Panc1 (cell line): ENCODE data around the gene NPHP4. TPM values are rescaled to one million over a fixed set of nuclear protein-coding genes. Genes with fewer than 3 reads are reported as not detected.
"Not testable (repeated sequence)": the region's sequence is repeated elsewhere in the genome, so short reads cannot be mapped to it uniquely, and the experiment has no call there.

Experiments used
- ATAC-seq: fragments of 200-7000 bp; cut with Tn5 transposase; 2 replicates; pipeline ENCODE4 v1.9.1; 2020; ENCODE audit warnings: mild to moderate bottlenecking, moderate library complexity
- BruUV-seq: library from RNA; stranded (reverse); fragments of 400-500 nt; replicated peaks from 2 replicates; lab custom pipeline; 2021; lab: Mats Ljungman, UMichigan
- CTCF ChIA-PET: fragments of 300-600 bp; sonication (Branson Sonifier 250); formaldehyde crosslinking; loops from one replicate; lab custom pipeline; 2022; ENCODE audit warnings: antibody characterized with exemption; lab: Charles Lee
- POLR2A ChIA-PET: fragments of 300-600 bp; sonication (Branson Sonifier 250); formaldehyde crosslinking; loops from one replicate; lab custom pipeline; 2022; ENCODE audit warnings: antibody characterized with exemption; lab: Charles Lee
- DNase-seq: peaks from one replicate; pipeline ENCODE4 v3.0.0-alpha.2; 2010; ENCODE audit warnings: low read depth, low spot score
- H3K27ac ChIP-seq: 2 replicates; pipeline ENCODE4 v1.5.1; 2011; ENCODE audit warnings: mild to moderate bottlenecking, low read length, inconsistent platforms
- H3K27me3 ChIP-seq: fragments of 200-500 bp; sonication (Bioruptor generic); 2 replicates; pipeline ENCODE4 v1.6.0; 2014; ENCODE audit warnings: low read length, inconsistent platforms; ENCODE audit not compliant: control insufficient read depth, insufficient read depth
- H3K36me3 ChIP-seq: fragments of 200-500 bp; sonication (Bioruptor generic); 2 replicates; pipeline ENCODE4 v1.5.1; 2014; ENCODE audit warnings: inconsistent platforms, mild to moderate bottlenecking, low read length, moderate library complexity; ENCODE audit not compliant: control insufficient read depth, insufficient read depth
- H3K4me1 ChIP-seq: 2 replicates; pipeline ENCODE4 v1.5.1; 2011; ENCODE audit warnings: inconsistent platforms, mild to moderate bottlenecking, low read length, moderate library complexity; ENCODE audit not compliant: control insufficient read depth, insufficient read depth
- H3K4me3 ChIP-seq, 2 experiments: 2 replicates each; pipeline ENCODE4 v1.5.1; 2011 to 2012; ENCODE audit warnings: low read depth in 2 of 2, low read length in 2 of 2, mild to moderate bottlenecking in 2 of 2, inconsistent platforms in 1 of 2, moderate library complexity in 1 of 2
- H3K9me3 ChIP-seq: fragments of 200-500 bp; sonication (Bioruptor generic); 2 replicates; pipeline ENCODE4 v1.5.1; 2014; ENCODE audit warnings: low read depth, mild to moderate bottlenecking, inconsistent platforms, low read length, moderate library complexity; ENCODE audit not compliant: control insufficient read depth, insufficient read depth
- CTCF ChIP-seq: fragments of 450-650 bp; IDR thresholded peaks from 2 replicates; pipeline ENCODE4 v1.5.1; 2017; ENCODE audit warnings: mild to moderate bottlenecking
- POLR2AphosphoS5 ChIP-seq: IDR thresholded peaks from 2 replicates; pipeline ENCODE4 v1.6.1; 2012; ENCODE audit warnings: mild to moderate bottlenecking, low read depth, low read length, moderate library complexity
- REST ChIP-seq, 2 experiments: IDR thresholded peaks; 2 replicates each; pipeline ENCODE4 v1.6.1; 2011 to 2012; ENCODE audit warnings: low read depth in 2 of 2, control low read depth in 1 of 2, low read length in 1 of 2, mild to moderate bottlenecking in 1 of 2, moderate library complexity in 1 of 2; ENCODE audit not compliant: insufficient read depth in 1 of 2
- SIN3A ChIP-seq: IDR thresholded peaks from 2 replicates; pipeline ENCODE4 v1.6.1; 2012; ENCODE audit warnings: low read depth, mild to moderate bottlenecking, low read length, moderate library complexity, borderline replicate concordance; ENCODE audit not compliant: insufficient read depth
- TCF7L2 ChIP-seq: IDR thresholded peaks from 2 replicates; pipeline ENCODE4 v1.6.1; 2011; ENCODE audit warnings: mild to moderate bottlenecking, low read depth, low read length, inconsistent platforms
- in situ Hi-C: cut with HindIII; loops from 2 replicates; pipeline ENCODE4 v1.10.0; 2016; ENCODE audit warnings: low sequenced_read_pairs, low pct_unique_long_range_greater_than_20kb
- intact Hi-C: fragments of 100-400 bp; cut with micrococcal nuclease; formaldehyde crosslinking; loops from one replicate; pipeline ENCODE4 v1.10.0; 2022; ENCODE audit not compliant: unreplicated experiment
- total RNA-seq: library from RNA; stranded (reverse); gene quantifications from one replicate; pipeline ENCODE4 v1.2.1, GENCODE V29; 2021; ENCODE audit not compliant: unreplicated experiment

NPHP4 gene
- total RNA-seq, 1 experiment from 2014 or later = 20.1 TPM

GRCh38 chr1:5927506-5928370, 64.5 kb downstream of the NPHP4 start:
- TF ChIP-seq TCF7L2 (no peak), SIN3A (no peak), CTCF (no peak), POLR2AphosphoS5 (no peak), REST (IDR thresholded peaks at IDR 0.05; ENCODE audit: insufficient read depth in 1 of 2, low read depth in 2 of 2, low read length in 1 of 2) (no peak)
- in situ Hi-C loops (no loop called here), intact Hi-C loops (no loop called here)
- ATAC-seq (no peak), DNase-seq (no peak)
- Histone ChIP-seq H3K9me3 (no peaks in the 10 kb centered on the region), H3K4me1 (no peaks in the 10 kb centered on the region), H3K27me3 (no peaks in the 10 kb centered on the region), H3K36me3 (no peaks in the 10 kb centered on the region; the same call in 1 of the 2 replicates), H3K4me3 (no peak overlapping the region), H3K27ac (no peak overlapping the region)
- ChIA-PET CTCF (no interaction called here), POLR2A (no interaction called here)
- no TSS peak for BruUV-seq

GRCh38 chr1:5926686-5927435, 65.4 kb downstream of the NPHP4 start:
- DNase-seq (no peak), ATAC-seq (no peak)
- in situ Hi-C loops (no loop called here), intact Hi-C loops (no loop called here)
- Histone ChIP-seq H3K27ac (no peak overlapping the region), H3K9me3 (no peaks in the 10 kb centered on the region), H3K36me3 (no peaks in the 10 kb centered on the region; the same call in 1 of the 2 replicates), H3K4me1 (no peaks in the 10 kb centered on the region), H3K27me3 (no peaks in the 10 kb centered on the region), H3K4me3 (no peak overlapping the region)
- TF ChIP-seq REST (IDR thresholded peaks at IDR 0.05; ENCODE audit: insufficient read depth in 1 of 2, low read depth in 2 of 2, low read length in 1 of 2) = no peak
- TF ChIP-seq POLR2AphosphoS5 = no peak
- no peak for TF ChIP-seq SIN3A
- TF ChIP-seq TCF7L2 = no peak
- no peak for TF ChIP-seq CTCF
- CTCF ChIA-PET = no interaction called here
- POLR2A ChIA-PET = no interaction called here
- no TSS peak for BruUV-seq

- CTCF ChIA-PET, H3K27ac ChIP-seq, in situ Hi-C loops, intact Hi-C loops, H3K4me3 ChIP-seq, H3K9me3 ChIP-seq, DNase-seq, H3K27me3 ChIP-seq, POLR2A ChIA-PET, H3K36me3 ChIP-seq, ATAC-seq, BruUV-seq, H3K4me1 ChIP-seq: not testable (repeated sequence)
Measured at GRCh38 chr1:5922700-5923330, 69.4 kb downstream of the NPHP4 start.
